OCI-M2 (cell line): ENCODE measurements around the gene FADD.

Experiments
- DNase-seq: peaks from one replicate; lab custom pipeline; 2025; ENCODE audit not compliant: unreplicated experiment; lab: John Stamatoyannopoulos, UW

Gene FADD

GRCh38 chr11:70230840-70231710 lies 28.0 kb downstream of the FADD start:
- DNase-seq, result no peak

GRCh38 chr11:70233034-70233433 lies 29.9 kb downstream of the FADD start:
- no peak for DNase-seq

GRCh38 chr11:70233511-70233934 lies 30.4 kb downstream of the FADD start:
- DNase-seq, result no peak

DNA sequence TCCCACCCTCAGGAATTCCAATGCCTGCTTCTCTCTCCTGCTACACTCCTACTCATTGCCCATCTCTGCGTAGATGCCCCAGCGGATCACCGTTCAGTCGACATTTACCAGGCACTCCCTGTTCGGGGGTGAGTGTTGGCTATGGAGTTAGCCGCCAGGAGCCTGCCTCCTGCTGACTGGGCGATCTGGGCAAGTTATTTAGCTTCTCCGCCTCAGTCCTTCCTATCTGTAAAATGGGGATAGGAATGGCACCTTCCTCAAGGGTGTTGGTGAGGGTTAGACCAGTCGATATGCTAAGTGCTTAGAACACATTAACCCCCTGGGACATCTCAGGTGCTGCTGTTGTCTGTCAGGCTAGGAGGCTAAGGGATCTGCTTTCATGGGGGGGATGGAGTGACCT lies 30.9 kb downstream of the FADD start:
- no peak for DNase-seq

DNA sequence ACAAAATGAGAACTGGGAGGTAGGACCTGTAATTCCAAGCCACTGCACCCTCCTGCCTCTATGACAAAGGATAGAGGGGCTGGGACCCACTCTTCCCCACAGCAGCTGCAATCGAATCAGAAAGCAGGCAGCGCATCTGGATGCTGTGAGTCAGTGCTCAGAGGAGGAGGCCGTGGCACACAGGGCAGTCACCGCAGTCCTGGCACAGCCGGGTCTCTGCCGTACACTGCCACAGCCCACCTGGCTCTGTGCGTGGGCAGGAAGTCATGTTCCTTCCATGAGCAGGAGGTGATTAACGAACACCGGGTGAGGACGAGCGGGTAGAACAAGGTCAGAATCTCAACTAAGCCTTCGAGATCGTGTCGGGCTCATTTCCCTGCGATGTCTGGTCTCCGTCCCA lies 37.2 kb downstream of the FADD start:
- no peak for DNase-seq

DNA sequence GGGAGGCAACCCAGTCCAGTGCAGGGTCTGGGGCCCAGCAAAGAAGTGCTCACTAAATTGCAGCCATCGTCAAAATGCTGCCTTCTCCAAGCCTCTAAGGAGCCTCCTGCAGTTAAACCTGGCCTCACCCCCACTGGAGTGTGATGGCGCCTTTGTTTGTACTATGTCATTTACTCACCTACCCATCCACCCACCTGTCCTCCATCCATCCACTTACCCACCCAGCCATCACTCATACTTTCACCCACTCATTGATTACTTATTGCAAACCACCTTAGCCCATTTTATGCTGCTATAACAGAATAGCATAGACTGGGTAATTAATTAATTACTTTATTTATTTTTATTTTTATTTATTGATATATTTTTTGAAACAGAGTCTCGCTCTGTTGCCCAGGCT lies 38.6 kb downstream of the FADD start:
- no peak for DNase-seq

GRCh38 chr11:70242885-70243284 lies 39.8 kb downstream of the FADD start:
- no peak for DNase-seq

DNA sequence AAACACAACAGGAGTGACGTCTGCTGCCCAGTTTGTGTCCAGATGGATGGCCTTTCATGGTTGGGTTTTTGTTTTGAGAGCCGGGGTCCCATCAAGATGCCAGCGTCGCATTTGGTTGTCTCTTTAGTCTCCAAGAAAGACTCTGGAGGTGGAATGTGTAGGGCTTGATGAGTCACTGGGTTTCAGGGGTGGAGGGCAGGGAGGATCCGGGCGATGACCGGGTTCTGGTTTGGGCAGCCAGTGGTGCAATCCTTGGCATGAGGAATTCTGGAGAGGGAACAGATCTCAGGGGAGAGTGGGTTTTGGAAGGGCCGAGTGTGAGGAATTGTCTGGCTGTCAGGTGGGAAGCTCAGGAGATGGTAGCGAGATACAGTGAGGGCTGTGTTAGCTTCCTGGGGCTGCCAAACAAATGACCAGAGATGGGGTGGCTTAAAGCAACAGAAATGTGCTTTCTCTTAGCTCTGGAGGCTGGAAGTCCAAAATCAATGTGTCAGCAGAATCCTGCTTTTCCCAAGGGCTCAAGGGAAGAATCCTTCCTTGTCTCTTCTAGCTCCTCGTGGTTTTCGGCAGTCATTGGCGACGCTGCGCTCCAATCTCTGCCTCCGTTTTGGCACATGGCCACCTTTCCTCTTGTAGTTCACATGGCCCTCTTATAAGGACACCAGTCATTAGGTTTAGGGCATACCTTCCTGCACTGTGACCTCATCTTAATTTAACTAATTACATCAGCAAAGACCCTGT lies 41.0 kb downstream of the FADD start:
- no peak for DNase-seq

DNA sequence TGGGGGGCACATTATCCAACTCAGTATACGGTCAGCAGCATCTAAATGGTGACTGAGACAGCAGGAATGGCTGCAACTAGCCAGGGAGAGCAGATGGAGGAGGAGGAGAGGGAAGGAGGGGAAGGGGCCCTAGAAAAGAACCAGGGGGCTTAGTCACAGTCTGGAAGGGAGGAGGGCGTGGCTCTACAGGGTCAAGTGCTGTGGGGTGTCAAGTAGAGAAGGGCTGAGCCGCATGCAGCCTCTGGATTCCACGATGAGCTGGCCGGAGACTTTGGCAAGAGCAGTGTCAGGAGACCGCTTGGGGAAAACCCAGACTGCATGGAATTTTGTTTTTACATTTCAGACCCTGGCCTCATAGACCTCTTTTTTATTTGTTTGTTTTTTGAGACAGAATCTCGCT lies 41.6 kb downstream of the FADD start:
- no peak for DNase-seq

DNA sequence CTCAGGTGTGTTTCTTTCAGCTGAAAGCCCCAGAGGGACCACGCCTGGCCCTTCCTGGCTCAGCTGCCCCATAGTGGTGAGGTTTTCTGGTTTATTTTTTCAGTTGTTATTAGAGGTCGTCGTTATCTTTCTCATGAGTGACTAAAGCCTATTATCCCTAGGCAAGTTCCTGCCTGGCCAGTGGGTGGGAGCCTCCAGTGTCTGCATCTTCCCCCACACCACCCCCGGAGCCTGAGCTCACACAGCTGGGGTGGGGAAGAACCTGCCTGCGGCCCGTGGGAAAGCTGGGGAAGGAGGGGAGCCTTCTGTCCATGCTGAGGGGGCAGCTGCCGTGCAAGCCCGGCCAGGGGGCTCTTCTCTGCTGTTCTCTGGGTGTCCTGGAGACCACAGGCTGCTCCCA lies 43.1 kb downstream of the FADD start:
- DNase-seq, result no peak

DNA sequence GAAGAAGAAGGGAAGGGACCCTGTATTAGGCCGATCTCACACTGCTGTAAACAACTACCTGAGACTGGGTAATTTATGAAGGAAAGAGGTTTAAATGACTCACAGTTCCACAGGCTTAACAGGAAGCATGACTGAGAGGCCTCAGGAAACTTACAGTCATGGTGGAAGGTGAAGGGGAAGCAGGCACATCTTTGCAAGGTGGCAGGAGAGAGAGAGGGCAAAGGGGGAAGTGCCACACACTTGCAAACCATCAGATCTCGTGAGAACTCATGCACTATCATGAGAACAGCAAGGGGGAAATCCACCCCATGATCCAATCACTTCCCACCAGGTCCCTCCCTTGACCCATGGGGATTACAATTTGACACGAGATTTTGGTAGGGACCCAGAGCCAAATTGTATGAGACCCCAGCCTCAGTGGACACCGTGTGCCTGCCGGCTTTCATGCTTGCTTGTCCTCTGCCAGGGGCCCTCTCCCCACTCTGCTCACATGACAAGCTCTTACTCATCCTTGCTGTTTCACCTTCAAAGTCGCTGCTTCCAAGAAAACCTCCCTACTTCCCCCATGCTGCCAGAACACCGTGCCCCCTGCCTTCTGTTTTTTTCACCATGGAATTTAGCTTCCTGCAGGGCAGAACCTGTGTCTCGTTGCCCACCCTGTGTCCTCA lies 44.1 kb downstream of the FADD start:
- no peak for DNase-seq

DNA sequence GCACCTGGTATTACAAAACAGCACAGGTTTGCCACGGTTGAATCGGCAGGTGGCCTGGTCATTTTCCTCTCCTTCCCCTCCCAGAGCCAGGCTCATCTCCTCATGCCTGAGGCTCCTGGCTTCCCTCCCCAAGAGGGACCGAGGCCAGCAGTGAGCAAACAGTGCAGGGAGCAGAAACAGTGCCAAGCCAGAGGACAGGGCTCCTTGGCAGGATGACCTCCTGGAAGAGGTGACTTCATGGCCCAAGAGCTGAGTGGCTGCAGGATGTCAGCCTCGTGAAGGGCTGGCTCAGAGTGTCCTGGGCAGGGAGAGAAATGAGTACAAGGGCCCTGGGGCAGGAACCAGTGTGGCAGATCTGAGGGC lies 44.6 kb downstream of the FADD start:
- no peak for DNase-seq

DNA sequence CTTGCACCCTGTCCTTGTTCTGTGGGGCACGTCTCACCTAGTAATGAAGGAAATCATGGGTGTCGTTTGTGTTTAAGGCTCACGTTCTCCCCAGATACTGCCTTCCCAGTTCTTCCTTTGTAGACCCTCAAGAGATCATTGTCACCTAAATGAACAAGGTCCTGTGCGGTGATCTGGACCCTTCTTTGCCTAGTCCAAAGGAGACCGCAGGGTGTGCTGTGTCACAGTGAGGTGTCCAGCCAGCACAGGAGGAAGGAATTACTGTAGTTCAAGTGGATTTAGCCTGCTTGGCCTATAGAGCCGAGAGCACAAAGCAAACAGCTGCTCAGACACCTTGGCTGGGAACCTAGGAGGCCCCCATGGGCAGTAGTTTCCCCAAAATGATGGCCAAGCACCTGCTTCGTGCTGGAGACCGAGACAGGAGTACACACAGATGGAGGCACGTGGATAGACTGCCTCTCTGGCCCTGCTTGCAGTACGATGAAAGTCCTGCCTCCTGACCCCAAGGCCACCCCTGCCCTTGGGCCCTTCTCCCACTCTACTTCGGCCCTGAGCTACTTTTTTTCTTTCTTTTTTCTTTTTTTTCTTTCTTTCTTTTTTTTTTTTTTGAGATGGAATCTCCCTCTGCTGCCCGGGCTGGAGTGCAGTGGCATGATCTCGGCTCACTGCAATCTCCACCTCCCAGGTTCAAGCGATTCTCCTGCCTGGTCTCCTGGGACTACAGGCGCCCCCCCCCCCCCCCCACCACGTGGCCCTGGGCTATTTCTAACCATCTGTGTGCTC lies 48.0 kb downstream of the FADD start:
- DNase-seq, result no peak

DNA sequence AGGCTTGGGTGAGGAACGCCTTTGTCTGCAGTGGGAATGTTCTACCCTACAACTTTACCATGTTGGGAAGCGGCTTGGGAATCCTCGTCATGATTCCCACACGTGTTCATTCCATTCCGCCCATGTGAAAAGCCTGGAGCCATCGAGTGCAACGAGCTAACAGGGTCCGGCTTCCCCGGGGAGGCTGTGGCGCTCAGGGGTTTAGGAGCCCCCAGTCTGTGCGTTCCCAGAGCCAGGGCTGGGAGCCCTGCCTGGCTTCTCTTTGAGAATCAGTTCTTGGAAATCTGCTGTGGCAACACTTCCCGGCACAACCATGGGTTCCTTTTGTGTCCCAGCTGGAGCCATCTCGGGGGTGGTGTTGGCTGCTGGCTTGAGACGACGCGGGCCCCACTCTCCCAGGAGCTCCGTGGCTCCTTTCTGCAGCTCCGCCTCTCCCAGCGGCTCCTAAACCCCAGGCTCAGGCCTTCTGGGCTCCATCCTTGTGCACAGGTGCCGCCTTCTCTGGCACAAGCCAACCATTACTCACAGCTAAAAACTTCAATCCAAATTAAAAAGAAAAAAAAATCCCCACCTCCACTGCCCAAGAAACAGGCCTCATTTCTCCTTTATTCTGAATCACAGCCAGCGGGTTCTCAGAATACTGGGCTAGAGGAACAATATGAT lies 48.7 kb downstream of the FADD start:
- no peak for DNase-seq

DNA sequence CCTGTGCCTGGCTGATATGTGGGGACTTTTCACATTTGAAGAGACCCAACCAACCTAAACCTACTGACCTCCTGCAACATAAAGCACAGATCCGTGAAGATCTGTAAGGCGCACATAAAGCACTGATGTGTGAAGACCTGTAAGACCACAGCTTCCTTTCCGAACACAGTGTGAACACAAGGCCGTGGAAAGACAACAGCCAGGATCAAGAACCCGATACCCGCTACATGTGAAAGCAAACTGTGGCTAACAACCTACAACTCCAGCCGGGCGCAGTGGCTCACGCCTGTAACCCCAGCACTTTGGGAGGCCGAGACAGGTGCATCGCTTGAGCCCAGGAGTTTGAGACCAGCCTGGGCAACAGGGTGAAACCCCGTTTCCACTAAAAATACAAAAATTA lies 49.7 kb downstream of the FADD start:
- DNase-seq, result no peak

DNA sequence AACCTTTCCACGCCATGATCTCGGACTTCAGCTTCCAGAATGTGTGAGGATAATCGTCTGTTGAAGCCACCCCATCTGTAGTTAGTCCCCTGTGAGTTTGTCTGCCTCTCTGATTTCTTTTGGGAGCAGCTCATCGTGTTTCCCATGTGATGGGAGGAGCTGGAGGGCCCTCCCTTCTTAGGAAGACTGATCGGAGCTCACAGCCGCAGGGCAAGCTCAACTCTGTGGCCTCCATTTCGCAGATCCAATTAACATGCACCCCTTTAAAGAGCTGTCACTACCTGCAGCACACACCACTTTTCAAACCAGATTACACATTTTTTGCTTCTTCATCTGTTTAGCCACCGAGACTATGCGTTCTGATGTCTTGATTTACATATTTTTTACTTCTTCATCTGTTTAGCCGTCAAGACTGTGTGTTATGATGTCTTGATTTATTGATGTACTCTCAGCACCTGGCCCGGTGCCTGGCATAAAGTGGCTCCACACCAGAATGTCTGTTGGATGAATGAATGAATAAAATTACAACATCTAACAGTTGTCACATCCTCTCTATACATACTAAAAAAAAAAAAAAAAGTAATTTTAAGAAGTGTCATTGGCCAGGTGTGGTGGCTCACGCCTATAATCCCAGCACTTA lies 52.5 kb downstream of the FADD start:
- DNase-seq, result no peak
